GM12878 (cell line): ENCODE measurements around the gene MAGI1.

Source experiments
- ATF7 ChIP-seq: fragments of 450-650 bp; IDR thresholded peaks from 2 replicates; pipeline ENCODE4 v1.6.1; 2016; ENCODE audit warnings: low read depth, mild to moderate bottlenecking
- PAX8 ChIP-seq: fragments of 450-650 bp; IDR thresholded peaks from 2 replicates; pipeline ENCODE4 v1.6.1; 2017; ENCODE audit warnings: mild to moderate bottlenecking, moderate library complexity
- POLR2AphosphoS2 ChIP-seq: IDR thresholded peaks from 2 replicates; pipeline ENCODE4 v1.6.1; 2011; ENCODE audit warnings: low read depth, mild to moderate bottlenecking, low read length, improper control_type of control experiment, moderate library complexity
- RCOR1 ChIP-seq: conservative IDR thresholded peaks from 2 replicates; pipeline ENCODE4 v1.6.1; 2012; ENCODE audit warnings: low read depth, low read length, improper control_type of control experiment
- WRNIP1 ChIP-seq: IDR thresholded peaks from 2 replicates; pipeline ENCODE4 v1.6.1; 2011; ENCODE audit warnings: low read depth, low read length, improper control_type of control experiment, borderline replicate concordance
- TF ChIP-seq, protein P1 (sequence below): IDR thresholded peaks from 2 replicates; pipeline ENCODE4 v1.6.1; 2012; ENCODE audit warnings: mild to moderate bottlenecking, low read depth, low read length
- TF ChIP-seq, protein P2 (sequence below): IDR thresholded peaks from 2 replicates; pipeline ENCODE4 v1.6.1; 2012; ENCODE audit warnings: low read depth, low read length, improper control_type of control experiment
- TF ChIP-seq, protein P3 (sequence below): fragments of 150-350 bp; IDR thresholded peaks from 2 replicates; pipeline ENCODE4 v1.6.1; 2016; ENCODE audit warnings: low read depth, low read length
- TF ChIP-seq, protein P4 (sequence below), 3 experiments: IDR thresholded peaks in 2 of 3; conservative IDR thresholded peaks in 1 of 3; 2 replicates each; pipeline ENCODE4 v1.5.1; 2011; ENCODE audit warnings: low read depth in 3 of 3, low read length in 3 of 3, mild to moderate bottlenecking in 3 of 3, control low read depth in 2 of 3, moderate library complexity in 2 of 3, inconsistent platforms in 1 of 3, mixed read lengths in 1 of 3; ENCODE audit not compliant: control insufficient read depth in 2 of 3, insufficient read depth in 1 of 3; ENCODE audit errors: extremely low read depth in 1 of 3

DNA sequence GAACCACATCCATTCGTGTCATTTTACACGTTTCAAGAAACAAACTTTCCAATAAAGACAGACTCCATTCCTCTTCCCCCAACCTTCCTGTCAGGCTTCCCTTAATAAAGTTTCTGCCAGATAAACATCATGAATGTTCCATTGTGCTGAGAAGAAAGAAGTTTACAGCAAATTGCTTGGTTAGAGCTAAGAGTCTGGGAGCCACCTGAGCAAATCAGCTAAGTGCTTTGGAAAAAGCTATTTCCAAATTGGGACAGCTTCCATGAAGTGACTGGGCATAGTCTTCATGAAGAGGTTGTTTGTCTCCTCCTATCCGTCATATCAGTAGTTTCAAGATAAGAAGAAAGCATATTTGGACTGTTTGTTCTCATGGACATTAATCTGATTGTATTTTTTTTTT lies 77.0 kb downstream of the MAGI1 start:
- TF ChIP-seq POLR2AphosphoS2 (no peak), WRNIP1 (no peak), PAX8 (no peak), RCOR1 (no peak), ATF7 (no peak)
- TF ChIP-seq, protein P1, sequence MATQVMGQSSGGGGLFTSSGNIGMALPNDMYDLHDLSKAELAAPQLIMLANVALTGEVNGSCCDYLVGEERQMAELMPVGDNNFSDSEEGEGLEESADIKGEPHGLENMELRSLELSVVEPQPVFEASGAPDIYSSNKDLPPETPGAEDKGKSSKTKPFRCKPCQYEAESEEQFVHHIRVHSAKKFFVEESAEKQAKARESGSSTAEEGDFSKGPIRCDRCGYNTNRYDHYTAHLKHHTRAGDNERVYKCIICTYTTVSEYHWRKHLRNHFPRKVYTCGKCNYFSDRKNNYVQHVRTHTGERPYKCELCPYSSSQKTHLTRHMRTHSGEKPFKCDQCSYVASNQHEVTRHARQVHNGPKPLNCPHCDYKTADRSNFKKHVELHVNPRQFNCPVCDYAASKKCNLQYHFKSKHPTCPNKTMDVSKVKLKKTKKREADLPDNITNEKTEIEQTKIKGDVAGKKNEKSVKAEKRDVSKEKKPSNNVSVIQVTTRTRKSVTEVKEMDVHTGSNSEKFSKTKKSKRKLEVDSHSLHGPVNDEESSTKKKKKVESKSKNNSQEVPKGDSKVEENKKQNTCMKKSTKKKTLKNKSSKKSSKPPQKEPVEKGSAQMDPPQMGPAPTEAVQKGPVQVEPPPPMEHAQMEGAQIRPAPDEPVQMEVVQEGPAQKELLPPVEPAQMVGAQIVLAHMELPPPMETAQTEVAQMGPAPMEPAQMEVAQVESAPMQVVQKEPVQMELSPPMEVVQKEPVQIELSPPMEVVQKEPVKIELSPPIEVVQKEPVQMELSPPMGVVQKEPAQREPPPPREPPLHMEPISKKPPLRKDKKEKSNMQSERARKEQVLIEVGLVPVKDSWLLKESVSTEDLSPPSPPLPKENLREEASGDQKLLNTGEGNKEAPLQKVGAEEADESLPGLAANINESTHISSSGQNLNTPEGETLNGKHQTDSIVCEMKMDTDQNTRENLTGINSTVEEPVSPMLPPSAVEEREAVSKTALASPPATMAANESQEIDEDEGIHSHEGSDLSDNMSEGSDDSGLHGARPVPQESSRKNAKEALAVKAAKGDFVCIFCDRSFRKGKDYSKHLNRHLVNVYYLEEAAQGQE = no peak
- TF ChIP-seq, protein P2, sequence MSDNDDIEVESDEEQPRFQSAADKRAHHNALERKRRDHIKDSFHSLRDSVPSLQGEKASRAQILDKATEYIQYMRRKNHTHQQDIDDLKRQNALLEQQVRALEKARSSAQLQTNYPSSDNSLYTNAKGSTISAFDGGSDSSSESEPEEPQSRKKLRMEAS = no peak
- TF ChIP-seq, protein P3, sequence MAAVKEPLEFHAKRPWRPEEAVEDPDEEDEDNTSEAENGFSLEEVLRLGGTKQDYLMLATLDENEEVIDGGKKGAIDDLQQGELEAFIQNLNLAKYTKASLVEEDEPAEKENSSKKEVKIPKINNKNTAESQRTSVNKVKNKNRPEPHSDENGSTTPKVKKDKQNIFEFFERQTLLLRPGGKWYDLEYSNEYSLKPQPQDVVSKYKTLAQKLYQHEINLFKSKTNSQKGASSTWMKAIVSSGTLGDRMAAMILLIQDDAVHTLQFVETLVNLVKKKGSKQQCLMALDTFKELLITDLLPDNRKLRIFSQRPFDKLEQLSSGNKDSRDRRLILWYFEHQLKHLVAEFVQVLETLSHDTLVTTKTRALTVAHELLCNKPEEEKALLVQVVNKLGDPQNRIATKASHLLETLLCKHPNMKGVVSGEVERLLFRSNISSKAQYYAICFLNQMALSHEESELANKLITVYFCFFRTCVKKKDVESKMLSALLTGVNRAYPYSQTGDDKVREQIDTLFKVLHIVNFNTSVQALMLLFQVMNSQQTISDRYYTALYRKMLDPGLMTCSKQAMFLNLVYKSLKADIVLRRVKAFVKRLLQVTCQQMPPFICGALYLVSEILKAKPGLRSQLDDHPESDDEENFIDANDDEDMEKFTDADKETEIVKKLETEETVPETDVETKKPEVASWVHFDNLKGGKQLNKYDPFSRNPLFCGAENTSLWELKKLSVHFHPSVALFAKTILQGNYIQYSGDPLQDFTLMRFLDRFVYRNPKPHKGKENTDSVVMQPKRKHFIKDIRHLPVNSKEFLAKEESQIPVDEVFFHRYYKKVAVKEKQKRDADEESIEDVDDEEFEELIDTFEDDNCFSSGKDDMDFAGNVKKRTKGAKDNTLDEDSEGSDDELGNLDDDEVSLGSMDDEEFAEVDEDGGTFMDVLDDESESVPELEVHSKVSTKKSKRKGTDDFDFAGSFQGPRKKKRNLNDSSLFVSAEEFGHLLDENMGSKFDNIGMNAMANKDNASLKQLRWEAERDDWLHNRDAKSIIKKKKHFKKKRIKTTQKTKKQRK = no peak
- TF ChIP-seq, protein P4, sequence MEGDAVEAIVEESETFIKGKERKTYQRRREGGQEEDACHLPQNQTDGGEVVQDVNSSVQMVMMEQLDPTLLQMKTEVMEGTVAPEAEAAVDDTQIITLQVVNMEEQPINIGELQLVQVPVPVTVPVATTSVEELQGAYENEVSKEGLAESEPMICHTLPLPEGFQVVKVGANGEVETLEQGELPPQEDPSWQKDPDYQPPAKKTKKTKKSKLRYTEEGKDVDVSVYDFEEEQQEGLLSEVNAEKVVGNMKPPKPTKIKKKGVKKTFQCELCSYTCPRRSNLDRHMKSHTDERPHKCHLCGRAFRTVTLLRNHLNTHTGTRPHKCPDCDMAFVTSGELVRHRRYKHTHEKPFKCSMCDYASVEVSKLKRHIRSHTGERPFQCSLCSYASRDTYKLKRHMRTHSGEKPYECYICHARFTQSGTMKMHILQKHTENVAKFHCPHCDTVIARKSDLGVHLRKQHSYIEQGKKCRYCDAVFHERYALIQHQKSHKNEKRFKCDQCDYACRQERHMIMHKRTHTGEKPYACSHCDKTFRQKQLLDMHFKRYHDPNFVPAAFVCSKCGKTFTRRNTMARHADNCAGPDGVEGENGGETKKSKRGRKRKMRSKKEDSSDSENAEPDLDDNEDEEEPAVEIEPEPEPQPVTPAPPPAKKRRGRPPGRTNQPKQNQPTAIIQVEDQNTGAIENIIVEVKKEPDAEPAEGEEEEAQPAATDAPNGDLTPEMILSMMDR (IDR thresholded peaks at IDR 0.05 in 2 of 3, conservative IDR thresholded peaks at IDR 0.05 in 1 of 3; ENCODE audit: control insufficient read depth in 2 of 3, extremely low read depth in 1 of 3, insufficient read depth in 1 of 3, low read depth in 3 of 3, low read length in 3 of 3) = no peak
